ENCODE data around the gene FAM193A. TPM values are rescaled to one million over a fixed set of nuclear protein-coding genes. Genes with fewer than 3 reads are reported as not detected.
A peak's percentile ranks its signal among the peaks of the same experiment; 100 is the strongest.

FAM193A gene
- total RNA-seq, 6 experiments from 2014 or later, result 20.4 to 22.3 (median 20.8) TPM

GRCh38 chr4:2489841-2490552 is 46.5 kb upstream of the FAM193A start:
- no peak for DNase-seq
- H3K27me3 Mint-ChIP-seq (ENCODE audit: insufficient read depth), result peaks cover 2% of the 10 kb centered on the region; the same call in 1 of the 2 replicates
- H3K36me3 Mint-ChIP-seq (ENCODE audit: low read depth), result peaks cover 22% of the 10 kb centered on the region
- no peak overlapping the region for H3K4me3 Mint-ChIP-seq
- no peaks in the 10 kb centered on the region for H3K9me3 Mint-ChIP-seq
- no peak for TF ChIP-seq CTCF (IDR thresholded peaks at IDR 0.05)
- H3K27ac Mint-ChIP-seq, result peak overlapping the region; percentile 72
- peaks cover 44% of the 10 kb centered on the region for H3K4me1 Mint-ChIP-seq (ENCODE audit: low read depth)

- no peak for TF ChIP-seq CTCF (IDR thresholded peaks at IDR 0.05)
- no peak for DNase-seq
- Mint-ChIP-seq H3K27ac (no peak overlapping the region; the same call in 1 of the 2 replicates), H3K9me3 (no peaks in the 10 kb centered on the region), H3K4me1 (ENCODE audit: low read depth) (peaks cover 28% of the 10 kb centered on the region), H3K4me3 (no peak overlapping the region), H3K36me3 (ENCODE audit: low read depth) (peaks cover 35% of the 10 kb centered on the region), H3K27me3 (ENCODE audit: insufficient read depth) (peaks cover 2% of the 10 kb centered on the region; the same call in 1 of the 2 replicates)
Observed at GRCh38 chr4:2492970-2493369, 43.5 kb upstream of the FAM193A start.

- no peak for TF ChIP-seq CTCF (IDR thresholded peaks at IDR 0.05)
- H3K9me3 Mint-ChIP-seq, result no peaks in the 10 kb centered on the region
- no peak overlapping the region for H3K27ac Mint-ChIP-seq
- DNase-seq, result no peak
- peaks cover 2% of the 10 kb centered on the region; the same call in 1 of the 2 replicates for H3K27me3 Mint-ChIP-seq (ENCODE audit: insufficient read depth)
- peaks cover 20% of the 10 kb centered on the region for H3K4me1 Mint-ChIP-seq (ENCODE audit: low read depth)
- H3K36me3 Mint-ChIP-seq (ENCODE audit: low read depth), result peaks cover 36% of the 10 kb centered on the region
- H3K4me3 Mint-ChIP-seq, result no peak overlapping the region
Observed at GRCh38 chr4:2494992-2495391, 41.5 kb upstream of the FAM193A start.

GRCh38 chr4:2497324-2497723 is 39.1 kb upstream of the FAM193A start:
- Mint-ChIP-seq H3K4me1 (ENCODE audit: low read depth) (peaks cover 9% of the 10 kb centered on the region; the same call in 1 of the 2 replicates), H3K27ac (no peak overlapping the region), H3K36me3 (ENCODE audit: low read depth) (peaks cover 40% of the 10 kb centered on the region), H3K27me3 (ENCODE audit: insufficient read depth) (peaks cover 2% of the 10 kb centered on the region; the same call in 1 of the 2 replicates), H3K4me3 (no peak overlapping the region), H3K9me3 (no peaks in the 10 kb centered on the region)
- no peak for TF ChIP-seq CTCF (IDR thresholded peaks at IDR 0.05)
- DNase-seq, result no peak

GRCh38 chr4:2497931-2498330 is 38.5 kb upstream of the FAM193A start:
- DNase-seq, result no peak
- H3K4me1 Mint-ChIP-seq (ENCODE audit: low read depth), result peaks cover 3% of the 10 kb centered on the region; the same call in 1 of the 2 replicates
- H3K36me3 Mint-ChIP-seq (ENCODE audit: low read depth), result peaks cover 34% of the 10 kb centered on the region
- no peak overlapping the region for H3K27ac Mint-ChIP-seq
- peaks cover 2% of the 10 kb centered on the region; the same call in 1 of the 2 replicates for H3K27me3 Mint-ChIP-seq (ENCODE audit: insufficient read depth)
- no peaks in the 10 kb centered on the region for H3K9me3 Mint-ChIP-seq
- no peak overlapping the region for H3K4me3 Mint-ChIP-seq
- no peak for TF ChIP-seq CTCF (IDR thresholded peaks at IDR 0.05)
